Endothelial cell of umbilical vein (primary cell): ENCODE measurements around the gene UQCR10.

Experiments
- EZH2 ChIP-seq: IDR thresholded peaks from 2 replicates; pipeline ENCODE4 v1.6.1; 2012; ENCODE audit warnings: borderline replicate concordance, low read depth, mild to moderate bottlenecking, moderate library complexity, low read length, inconsistent platforms; ENCODE audit not compliant: severe bottlenecking
- GATA2 ChIP-seq: IDR thresholded peaks from 2 replicates; pipeline ENCODE4 v1.7.0; 2011; ENCODE audit warnings: low read depth, mild to moderate bottlenecking, moderate library complexity, mixed read lengths, low read length; ENCODE audit not compliant: insufficient read length, insufficient read depth
- POLR2AphosphoS5 ChIP-seq: IDR thresholded peaks from 2 replicates; pipeline ENCODE4 v1.6.1; 2012; ENCODE audit warnings: low read depth, mild to moderate bottlenecking, control low read depth, low read length, moderate library complexity; ENCODE audit not compliant: insufficient read depth

GRCh38 chr22:29756341-29756740 is 10.8 kb upstream of the UQCR10 start:
- TF ChIP-seq EZH2, result no peak
- TF ChIP-seq POLR2AphosphoS5, result no peak
- no peak for TF ChIP-seq GATA2
